CD4-positive, alpha-beta T cell treated with Interleukin-17A for 4 hours (primary cell): ENCODE data around the gene LTC4S.

Source experiments
- DNase-seq: peaks from one replicate; pipeline ENCODE4 v3.0.0-alpha.2; 2020; ENCODE audit warnings: mixed read lengths

Gene LTC4S

GRCh38 chr5:179812135-179812825, 18.5 kb downstream of the LTC4S start:
- no peak for DNase-seq

- DNase-seq: no peak
These were observed 19.3 kb downstream of the LTC4S start for GRCh38 chr5:179812997-179813607.

- DNase-seq: no peak
These were observed 20.3 kb downstream of the LTC4S start for GRCh38 chr5:179814090-179814489.

- DNase-seq: no peak
These were observed 21.9 kb downstream of the LTC4S start for GRCh38 chr5:179815491-179816249.

GRCh38 chr5:179816401-179816795, 22.6 kb downstream of the LTC4S start:
- no peak for DNase-seq

- no peak for DNase-seq
These were observed 23.1 kb downstream of the LTC4S start for GRCh38 chr5:179816796-179817469.

GRCh38 chr5:179817470-179817840, 23.7 kb downstream of the LTC4S start:
- no peak for DNase-seq

GRCh38 chr5:179817890-179818745, 24.3 kb downstream of the LTC4S start:
- DNase-seq: no peak

- peak; percentile 87 for DNase-seq
These were observed 25.0 kb downstream of the LTC4S start for GRCh38 chr5:179818746-179819295.

GRCh38 chr5:179819296-179820126, 25.7 kb downstream of the LTC4S start:
- peak; percentile 44 for DNase-seq

- no peak for DNase-seq
These were observed 26.3 kb downstream of the LTC4S start for GRCh38 chr5:179820127-179820482.

GRCh38 chr5:179820483-179821297, 26.9 kb downstream of the LTC4S start, which contains the start of gene SQSTM1:
Gene SQSTM1, plus strand, starts transcription at chr5:179820905. Its CDS starts 32 bp downstream, at chr5:179820937.
- DNase-seq: peak; percentile 84

GRCh38 chr5:179821298-179822058, 27.7 kb downstream of the LTC4S start:
- peak; percentile 93 for DNase-seq

GRCh38 chr5:179822059-179822432, 28.3 kb downstream of the LTC4S start:
- DNase-seq: no peak

- no peak for DNase-seq
These were observed 28.7 kb downstream of the LTC4S start for GRCh38 chr5:179822444-179822990.

GRCh38 chr5:179823937-179824744, 30.4 kb downstream of the LTC4S start:
- DNase-seq: no peak

GRCh38 chr5:179824745-179825112, 30.9 kb downstream of the LTC4S start:
- DNase-seq: no peak

- DNase-seq: no peak
These were observed 31.9 kb downstream of the LTC4S start for GRCh38 chr5:179825655-179826182.
